ENCODE results near the gene INSR.
A peak's percentile ranks its signal among the peaks of the same experiment; 100 is the strongest.
"Not testable (repeated sequence)": the region's sequence is repeated elsewhere in the genome, so short reads cannot be mapped to it uniquely, and the experiment has no call there.

Gene INSR
- total RNA-seq, result 2.2 to 8.7 reads per million in 2 donors

DNA sequence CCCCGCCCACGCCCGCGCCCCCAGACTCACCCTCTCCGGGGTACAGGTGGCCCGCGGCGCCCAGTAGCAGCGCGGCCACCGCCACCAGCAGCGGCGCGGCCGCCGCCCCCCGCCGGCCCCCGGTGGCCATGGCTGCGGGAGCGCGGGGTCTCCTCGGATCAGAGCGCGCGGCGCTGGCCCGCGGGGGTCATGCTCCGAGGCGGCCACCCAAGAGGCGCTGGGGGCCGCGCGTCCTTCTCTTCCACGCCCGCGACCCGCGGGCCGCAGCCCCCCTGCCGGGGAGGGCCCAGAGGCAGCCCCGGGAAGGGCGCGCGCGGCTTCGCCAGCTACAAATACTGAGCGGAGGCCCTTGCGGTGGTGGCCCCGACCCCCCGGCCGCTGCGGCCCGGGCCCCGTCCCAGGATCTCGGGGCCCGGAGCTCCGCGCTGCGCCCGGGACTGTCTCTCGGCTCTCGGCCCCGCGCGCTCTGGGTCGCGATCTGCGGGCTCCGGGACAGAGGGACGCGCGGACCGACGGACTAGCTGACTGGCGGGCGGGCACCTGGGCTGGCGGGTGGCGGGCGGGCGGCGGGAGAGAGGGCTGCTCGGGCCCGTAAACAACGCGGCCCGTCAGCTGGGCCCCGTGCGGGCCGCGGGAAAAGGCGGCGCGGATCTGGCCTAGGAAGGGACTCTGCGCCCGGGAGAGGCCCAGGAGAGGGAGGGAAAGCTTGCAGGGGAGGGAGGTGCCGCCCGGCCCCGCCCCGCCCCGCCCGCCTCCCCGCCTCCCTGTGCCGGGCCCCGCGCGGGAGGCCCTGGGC, at the start of gene INSR:
Gene INSR, minus strand, starts transcription at position 653 of the 796 bp plus-strand sequence. Its CDS starts 523 bp downstream, at position 130.
- DNase-seq, result no peak

- no peak for DNase-seq
Observed at GRCh38 chr19:7342143-7342542, 47.9 kb upstream of the INSR start.

DNA sequence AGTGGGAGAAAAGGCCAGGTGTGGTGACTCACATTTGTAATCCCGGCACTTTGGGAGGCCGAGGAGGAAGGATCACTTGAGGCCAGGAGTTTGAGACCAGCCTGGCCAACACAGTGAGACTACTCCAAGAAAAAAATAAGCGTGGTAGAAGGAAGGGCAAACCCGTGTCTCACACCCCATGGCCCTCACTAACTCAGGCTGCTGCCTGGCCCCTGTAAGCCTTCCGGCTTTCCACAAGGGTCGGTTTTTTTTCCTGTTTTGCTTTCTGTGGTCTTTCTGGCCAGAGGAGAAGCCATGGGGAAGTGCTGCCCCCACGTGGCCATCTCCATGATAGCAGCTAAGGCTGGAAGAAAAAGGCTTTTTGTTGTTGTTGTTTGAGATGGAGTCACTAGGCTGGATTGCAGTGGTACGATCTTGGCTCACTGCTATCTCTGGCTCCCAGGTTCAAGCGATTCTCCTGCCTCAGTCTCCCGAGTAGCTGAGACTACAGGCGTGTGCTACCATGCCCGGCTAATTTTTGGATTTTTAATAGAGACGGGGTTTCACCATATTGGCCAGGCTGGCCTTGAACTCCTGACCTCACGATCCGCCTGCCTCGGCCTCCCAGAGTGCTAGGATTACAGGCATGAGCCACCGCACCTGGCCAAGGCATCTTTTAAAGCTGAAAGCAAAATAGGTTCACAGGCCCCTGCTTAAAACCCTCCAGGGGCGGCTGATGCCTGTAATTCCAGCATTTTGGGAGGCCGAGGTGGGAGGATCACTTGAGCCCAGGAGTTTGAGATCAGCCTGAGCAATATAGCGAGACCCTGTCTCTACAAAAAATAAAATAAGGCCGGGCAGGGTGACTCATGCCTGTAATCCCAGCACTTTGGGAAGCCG, 47.0 kb upstream of the INSR start:
- peak; percentile 84 for DNase-seq

DNA sequence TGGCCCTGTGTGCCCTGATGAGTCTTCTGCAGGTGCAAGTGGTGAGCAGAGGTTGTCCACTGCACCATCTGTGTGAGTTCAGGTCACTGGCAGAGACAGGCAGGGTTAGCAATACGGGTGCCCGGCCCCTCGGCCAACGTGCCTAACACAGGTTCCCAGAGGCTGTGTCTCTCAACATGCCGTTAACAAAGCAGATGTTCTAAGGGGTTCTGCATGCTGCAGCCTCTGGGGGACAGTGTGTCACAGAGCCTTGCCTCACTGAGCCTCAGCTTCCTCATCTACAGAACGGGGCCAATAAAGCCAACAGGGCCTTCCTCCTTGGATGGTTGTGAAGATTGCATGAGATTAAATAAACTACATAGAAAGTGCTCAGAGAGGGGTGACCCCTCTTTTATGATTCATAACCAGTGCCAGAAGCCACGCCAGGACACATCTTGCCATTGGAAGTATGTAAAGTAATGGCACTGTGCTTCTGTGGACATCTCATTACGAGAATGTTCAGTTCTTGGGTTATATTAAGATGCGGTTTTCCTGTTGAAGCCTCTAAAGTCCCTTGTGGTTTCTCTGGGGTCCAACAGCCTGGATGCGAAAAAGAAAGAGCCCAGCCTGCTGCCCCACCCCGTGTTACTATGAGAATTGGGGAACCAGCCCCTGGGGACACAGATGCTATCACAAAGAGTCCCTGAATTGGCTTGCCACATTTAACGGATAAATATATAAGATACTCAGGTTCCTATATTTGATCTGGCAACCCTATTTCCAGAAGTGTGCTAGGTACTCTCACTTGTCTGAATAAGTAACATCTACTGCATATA, 43.4 kb upstream of the INSR start:
- no peak for DNase-seq

GRCh38 chr19:7336321-7336973, 42.2 kb upstream of the INSR start:
- DNase-seq, result no peak

DNA sequence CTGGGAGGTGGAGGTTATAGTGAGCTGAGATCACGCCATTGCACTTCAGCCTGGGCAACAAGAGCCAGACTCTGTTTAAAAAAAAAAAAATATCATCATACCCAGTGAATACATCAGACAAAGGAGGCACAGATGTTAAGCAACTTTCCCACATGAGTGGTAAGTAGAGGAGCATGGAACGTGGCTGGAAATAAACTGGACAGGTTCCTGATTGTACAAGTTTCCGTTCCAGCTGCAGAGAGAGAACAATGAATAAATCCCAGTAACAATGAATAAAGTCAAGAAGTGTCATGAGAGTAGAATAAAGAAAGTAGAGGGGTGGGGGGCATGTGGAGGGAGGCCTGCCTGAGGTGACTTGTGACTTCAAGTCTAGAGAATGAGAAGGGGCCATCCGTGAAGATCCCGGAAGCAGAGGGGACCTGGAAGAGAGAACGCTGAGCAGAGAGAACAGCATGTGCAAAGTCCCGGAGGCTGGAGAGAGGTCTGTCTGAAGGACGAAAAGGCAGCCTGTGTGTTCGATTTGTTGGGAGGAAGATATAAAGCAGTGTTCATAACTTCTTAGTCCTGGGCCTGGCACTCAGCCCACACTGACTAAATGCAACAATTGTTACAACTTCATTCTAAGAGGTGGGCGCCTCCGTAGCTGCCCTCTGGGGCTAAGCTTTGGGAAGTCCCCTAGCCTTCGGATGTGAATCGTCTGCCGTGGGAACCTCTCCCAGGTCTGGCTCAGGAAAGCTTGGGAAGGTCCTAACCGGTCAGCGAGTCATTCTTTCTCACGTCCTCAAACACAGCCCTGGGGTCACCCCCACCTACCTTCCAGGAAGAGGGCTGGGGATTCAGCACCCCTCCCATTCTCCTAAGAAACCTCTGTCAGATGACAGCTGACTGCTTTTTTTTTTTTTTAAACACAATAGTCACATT, 39.2 kb upstream of the INSR start:
- no peak for DNase-seq

DNA sequence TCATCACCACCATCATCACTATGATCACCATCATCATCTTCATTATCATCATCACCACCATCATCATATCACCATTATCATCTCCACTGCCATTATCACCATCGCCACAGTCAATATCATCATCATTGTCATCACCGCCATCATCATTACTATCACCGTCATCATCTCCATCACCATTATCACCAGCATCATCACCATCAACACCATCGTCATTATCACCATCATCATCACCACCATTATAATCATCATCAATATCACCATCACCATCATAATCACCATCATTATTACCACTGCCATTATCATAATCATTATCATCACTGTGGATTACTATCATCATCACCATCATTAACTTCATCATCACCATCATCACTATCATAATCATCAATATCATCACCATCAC, 37.2 kb upstream of the INSR start:
- DNase-seq, result no peak

DNA sequence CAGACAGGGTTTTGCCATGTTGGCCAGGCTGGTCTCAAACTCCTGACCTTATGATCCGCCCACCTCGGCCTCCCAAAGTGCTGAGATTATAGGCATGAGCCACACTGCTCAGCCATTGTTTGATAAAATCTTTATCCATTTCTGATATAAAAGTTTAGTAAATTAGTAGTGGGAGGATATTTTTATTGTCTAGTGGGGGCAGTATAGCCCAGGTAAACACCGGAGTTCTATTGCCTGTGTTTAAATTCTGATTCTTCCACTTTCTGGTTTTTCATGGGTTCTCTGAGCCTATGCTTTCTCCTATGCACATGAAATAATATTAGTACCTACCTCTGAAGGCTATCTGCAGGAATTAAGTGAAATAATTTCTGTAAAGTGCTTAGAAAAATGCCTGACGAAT, 34.4 kb upstream of the INSR start:
- DNase-seq, result no peak

DNA sequence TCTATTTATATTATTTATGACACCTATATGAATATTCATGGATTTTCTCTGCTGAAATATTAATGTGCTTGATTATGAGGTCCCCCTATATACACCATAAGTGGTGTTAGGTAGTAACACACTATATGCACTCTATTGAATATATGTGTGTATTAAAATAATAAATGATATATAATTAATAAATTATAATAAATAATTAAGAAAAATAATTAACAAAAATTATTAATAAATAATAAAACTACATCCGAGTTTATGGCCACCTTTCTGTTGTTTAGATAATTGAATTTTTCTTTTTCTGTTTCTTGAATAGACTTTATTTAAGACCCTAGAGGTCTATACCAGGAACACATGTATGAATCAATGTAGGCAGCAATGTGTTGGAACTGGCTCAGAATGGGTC, 33.6 kb upstream of the INSR start:
- DNase-seq, result no peak

DNA sequence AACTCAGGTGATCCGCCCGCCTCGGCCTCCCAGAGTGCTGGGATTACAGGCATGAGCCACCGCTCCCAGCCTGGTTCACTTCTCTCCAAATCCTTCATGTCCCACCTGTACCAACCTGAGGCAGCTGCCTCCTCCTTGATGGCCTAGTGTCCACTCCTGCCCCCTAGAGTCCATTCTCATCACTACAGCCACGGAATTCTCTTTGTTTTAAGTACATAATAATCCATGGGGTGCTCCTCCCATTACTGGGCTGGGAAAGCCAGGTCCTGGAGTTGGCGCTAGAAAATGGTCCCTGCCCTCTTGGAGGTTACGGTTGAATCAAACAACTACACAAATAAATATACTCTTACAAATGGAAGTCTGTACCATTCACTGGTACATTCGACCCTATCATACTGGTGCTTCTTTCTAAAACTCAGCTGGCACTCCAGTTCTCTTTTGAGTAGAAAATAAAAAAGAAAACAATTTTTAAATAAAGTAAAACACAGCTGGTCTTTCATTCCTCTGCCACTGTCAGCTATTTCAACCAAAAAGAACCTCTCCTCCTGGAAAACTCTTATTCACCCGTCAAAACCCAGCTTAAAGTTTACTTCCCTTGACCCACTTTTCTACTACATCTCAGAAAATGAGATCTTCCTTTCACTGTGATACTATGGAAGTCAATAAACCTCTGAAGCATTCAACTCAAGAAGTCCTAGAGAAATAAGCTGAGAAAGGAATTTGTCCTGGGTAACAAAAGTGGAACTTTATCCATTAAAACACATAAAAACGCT, 32.1 kb upstream of the INSR start:
- peak; percentile 23 for DNase-seq

DNA sequence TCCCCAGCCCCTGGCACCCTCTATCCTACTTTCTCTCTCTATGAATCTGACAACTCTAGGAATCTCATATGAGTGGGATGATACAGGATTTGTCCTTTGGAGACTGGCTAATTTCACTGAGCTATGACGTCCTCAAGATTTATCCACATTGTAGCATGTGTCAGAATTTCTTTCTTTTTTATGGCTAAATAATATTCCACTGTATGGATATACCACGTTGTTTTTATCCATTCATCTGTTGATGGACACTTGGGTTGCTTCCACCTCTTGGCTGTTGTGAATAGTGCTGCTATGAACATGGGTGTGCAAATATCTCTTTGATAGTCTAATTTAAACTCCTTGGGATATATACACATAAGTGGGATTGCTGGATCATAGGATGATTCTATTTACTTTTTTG, 24.0 kb upstream of the INSR start:
- no peak for DNase-seq

- no peak for DNase-seq
Observed at GRCh38 chr19:7312816-7313215, 18.6 kb upstream of the INSR start.

- no peak for DNase-seq
Observed at GRCh38 chr19:7311911-7312310, 17.7 kb upstream of the INSR start.

DNA sequence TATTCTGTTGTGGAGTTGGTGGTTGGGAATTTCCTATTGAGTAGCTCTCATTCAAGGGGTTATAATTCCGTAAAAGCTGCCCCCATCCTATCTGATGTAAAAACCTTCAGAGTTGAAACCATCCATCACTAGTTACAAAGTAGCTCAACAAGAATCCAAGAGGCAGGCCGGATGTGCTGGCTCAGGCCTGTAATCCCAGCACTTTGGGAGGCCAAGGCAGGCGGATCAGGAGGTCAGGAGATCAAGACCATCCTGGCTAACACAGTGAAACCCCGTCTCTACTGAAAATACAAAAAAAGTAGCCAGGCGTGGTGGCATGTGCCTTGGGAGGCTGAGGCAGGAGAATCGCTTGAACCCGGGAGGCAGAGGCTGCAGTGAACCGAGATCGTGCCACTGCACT, 14.1 kb upstream of the INSR start:
- not testable (repeated sequence) for DNase-seq

- no peak for DNase-seq
Observed at GRCh38 chr19:7307590-7308218, 13.5 kb upstream of the INSR start.

DNA sequence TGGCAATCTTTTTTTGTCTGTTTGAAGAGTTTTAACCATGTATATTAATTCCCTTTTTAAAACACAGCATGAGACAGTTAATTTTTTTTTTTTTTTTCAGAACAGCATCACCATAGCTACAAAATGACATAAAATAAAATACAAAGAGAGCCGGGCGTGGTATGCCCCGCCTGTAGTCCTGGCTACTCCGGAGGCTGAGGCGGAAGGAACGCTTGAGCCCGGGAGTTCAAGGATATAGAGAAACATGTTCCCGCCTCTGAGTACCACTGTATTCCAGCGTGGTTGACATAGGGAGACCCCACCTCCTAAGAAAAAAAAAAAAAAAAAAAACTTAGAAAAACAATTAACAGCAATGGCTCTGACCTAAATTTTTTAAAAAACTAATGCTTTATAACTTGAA, 10.0 kb upstream of the INSR start:
- DNase-seq, result no peak

GRCh38 chr19:7303470-7303869, 9.3 kb upstream of the INSR start:
- DNase-seq, result no peak

DNA sequence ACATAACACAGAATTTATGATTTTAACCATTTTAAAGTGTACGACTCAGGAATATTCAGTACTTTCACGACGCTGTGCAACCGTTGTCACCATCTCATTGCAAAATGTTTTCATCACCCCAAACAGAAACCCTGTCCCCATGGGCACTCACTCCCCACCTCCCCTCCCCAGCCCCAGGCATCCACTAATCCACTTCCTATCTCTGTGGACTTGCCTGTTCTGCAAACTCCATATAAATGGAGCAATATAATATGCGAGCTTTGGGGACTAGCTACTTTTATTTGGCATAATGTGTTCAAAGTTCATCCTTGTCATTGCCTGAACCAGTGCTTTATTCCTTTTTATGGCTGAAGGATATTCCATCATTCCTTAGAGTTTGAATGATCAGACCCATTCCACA, 7.3 kb upstream of the INSR start:
- DNase-seq, result no peak

DNA sequence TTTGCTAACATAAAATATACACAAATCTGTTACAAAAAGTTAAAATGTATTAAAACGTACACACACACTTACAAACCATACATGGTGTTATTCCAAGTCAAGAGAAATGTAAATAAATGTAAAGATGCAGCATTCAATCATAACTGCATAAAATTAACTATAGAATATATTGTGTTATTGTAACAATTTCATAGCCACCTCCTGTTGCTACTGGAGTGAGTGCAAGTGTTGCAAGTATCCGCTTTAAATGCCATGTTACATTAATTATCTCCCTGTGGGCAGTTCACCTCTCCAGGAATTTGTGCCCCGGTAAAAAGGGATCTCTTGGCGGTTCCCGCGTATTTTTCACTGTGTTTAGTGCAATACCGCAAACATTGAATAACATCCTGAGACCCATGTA, 3.5 kb upstream of the INSR start:
- DNase-seq, result no peak

DNA sequence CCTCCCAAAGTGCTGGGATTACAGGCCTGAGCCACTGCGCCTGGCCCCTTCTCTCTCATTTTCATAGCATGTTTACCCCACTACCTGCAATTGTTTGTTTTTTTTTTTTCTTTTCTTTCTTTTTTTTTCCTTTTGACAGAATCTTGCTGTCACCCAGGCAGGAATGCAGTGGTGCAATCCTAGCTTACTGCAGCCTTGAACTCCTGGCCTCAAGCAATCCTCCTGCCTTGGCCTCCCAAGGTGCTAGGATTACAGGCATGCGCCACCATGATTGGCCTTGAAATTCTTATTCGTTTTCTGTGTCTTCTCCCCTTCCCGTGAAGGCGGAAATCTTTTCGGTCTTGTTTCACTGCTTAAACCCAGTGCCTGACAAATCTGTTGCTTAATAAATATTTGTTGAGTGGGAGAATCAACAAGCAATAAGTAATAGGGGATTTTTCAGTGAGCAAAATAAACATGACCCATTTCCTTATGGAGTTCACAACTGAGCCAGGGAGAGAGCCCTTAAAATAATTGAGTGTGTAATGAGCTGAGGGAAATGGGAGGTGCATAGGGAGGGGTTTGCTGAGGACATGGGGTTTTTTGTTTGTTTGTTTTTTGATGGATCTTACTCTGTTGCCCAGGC, 1.8 kb upstream of the INSR start:
- no peak for DNase-seq

Data from T-helper 9 cell (primary cell).